Dedifferentiated amniotic fluid mesenchymal stem cell (primary cell): ENCODE measurements around the gene HDAC10.

Experiments used
- DNase-seq: peaks from one replicate; pipeline ENCODE4 v3.0.0-alpha.2; 2016; ENCODE audit errors: extremely low spot score

HDAC10 gene

DNA sequence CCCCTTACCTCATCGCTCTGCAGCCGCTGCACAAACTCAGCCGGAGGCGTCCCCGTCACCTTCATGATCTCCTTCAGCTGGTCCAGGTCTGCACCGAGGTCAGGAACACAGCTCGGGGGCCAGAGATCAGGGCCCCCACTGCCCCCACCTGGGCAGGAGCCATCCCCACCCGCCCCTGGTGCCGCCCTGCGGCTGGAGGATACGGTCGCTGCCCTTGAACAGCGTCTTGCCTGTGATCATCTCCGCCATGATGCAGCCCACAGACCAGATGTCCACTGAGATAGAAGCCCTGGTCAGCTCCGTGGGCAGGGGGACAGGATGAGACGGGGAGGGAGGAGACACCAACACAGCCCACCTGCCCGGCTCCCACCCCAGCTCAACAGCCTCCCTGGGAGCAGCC, 4.5 kb upstream of the HDAC10 start:
- DNase-seq = no peak

DNA sequence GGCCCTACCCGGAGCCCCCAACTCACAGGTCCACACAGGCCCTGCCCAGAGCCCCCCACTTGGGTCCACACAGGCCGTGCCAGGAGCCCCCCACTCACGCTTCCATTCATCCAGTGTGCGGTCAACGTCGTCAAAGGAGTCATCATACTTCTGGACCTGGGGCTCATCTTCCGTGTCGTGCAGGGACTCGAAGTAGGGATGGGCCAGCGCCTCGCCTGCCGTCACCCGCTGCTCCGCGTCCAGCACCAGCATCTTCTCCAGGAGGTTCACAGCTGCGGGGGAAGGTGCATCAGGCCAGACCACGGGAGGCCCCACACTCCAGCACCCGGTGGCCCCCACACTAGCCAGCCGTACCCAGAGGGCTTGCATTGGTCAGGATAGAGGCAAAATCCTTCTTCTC, 4.0 kb upstream of the HDAC10 start:
- no peak for DNase-seq

DNA sequence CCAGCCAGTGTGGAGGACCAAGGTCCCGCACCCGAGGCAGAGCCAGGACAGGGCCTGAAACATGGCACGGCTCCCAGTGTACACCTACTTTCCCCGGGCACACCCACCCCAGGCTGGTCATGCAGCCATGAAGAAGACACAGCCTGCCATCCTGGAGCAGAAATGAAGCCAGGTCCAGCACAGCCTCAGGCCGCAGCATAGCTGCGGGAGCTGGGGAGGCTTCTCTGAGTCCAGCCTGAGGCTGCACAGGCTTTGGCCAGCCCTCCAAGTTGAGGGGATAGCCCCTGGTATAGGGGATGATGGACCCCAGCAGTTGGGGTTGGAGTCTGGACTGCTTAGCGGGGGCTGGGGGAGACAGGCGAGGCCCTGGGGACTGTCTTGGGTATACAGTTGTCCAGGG, 2.9 kb upstream of the HDAC10 start:
- DNase-seq = no peak

DNA sequence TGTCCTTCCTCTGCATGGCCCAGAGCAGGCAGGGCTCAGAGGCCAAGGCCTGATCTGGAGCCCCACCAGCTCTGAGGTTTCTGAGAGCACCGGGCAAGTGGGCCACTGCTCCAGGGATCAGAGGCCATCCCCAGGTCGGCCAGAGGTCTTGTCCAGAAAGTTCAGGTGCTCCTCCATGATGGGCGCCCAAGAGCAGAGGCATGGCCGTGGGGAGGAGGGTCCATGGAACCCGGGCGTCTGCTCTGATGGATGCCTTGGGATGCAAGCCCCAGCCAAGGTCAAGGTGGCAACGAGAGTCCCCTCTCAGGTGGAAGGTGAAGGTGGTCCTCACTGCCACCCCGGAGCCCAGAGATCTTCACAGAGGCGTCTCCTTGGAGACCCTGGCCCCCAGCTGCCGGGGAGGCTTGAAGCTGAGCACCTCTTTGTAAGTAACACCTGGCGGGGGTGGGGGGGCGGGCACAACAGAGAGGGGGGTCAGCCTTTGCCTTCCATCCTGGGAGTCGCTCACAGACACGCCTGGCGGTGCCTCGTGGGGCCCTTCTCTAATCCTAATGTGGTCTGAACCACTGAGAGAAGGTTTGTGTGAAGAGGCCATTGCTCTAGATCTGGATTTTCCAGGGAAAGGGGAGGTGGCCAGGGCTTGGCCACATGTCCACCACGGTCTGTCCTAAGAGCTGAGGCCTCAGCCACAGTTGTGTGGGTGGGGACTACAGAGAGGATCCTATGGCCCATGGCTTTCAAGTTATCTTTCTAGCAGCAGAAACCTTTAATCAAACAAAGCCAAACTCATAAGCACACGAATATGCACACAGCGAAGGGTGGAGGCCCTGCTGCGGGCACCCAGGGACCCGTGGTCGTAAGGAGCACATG, 2.2 kb upstream of the HDAC10 start:
- DNase-seq = no peak

DNA sequence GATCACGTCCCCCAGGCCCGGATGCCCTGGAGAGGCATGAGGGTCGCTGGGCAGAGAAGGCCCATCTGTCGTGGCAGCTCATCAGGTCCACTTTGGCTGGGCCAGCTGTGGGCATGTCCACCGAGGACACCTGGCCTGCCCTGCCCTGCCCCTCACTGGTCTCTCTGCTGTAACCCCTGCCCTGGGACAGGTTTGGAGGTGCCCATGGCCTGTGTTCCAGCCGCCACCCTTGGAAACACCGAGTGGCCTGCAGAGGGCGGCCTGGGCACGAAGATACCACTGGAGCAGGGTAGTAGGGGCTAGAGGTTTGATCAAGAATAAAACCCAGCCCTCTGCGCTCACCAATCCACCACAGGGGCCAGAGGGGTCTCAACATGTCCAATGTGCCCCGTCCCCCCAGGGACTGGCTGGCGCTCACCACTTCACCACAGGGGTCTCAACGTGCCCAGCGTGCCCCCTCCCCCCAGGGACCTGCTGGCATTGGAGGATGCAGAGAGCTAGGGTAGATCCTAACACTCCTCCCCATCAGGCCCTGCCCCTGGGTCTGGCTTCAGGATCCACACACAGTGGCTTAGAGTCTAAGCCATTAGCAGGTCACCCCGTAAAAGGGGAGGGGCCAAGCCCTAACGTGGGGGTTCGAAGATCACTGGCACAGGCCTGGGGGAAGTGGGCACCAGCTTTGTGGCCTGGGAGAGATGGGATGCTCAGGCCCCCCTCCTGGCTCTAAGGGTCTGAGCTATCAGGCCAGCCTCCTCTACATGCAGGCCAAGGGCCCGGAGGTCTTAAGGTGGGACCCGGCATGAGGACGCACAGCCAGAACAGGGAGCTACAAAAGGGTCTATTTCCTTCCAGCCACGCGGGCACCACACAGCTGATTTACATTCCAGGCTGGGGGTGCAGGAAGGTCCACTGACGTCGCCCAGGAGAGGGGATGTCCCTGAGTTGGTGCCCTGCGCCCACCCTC, 1.3 kb upstream of the HDAC10 start:
- DNase-seq = peak; percentile 48

DNA sequence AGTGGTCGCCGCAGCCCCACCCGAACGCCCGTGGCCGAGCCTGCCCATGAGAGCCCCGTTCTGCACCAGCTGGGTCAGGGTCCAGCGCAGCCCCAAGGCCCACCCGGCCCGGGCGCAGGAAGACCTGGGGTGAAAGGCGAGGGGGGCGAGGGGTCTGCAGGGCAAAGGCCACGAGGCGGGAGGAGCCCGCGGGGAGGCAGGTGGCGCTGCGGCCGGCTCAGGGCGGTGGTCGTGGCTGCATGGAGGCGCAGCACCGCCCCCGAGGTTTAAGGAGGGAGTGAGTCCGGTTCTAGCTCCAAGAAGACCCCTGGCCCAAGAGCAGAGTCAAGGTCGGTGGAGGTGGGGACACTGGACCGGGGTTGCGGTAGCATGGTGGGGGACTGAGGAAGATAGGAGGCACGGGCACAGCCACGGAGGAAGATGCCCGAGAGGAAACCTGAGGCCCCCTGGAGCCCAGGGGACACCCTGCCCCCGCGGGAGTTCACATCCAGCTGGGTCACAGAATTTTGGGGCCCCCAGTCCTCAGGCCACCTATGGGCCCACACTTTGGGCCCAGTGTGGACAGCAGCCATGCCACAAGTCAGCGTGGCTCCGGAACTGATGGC, 514 bp upstream of the HDAC10 start:
- DNase-seq = no peak

DNA sequence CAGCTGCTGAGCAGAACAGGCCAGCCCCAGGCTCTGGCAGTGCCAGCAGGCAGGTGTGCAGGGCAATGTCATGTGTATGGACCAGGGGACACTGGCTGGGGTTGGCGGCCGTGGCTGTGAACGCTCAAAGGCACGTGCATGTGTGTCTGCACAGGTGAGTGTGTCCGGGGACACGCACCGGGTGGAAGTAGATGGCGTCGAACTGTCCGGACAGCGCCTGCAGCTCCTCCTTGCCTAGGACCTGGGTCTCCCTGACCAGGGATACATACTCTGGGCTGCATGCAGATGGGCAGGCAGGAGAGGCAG, 863 bp downstream of the HDAC10 start:
- no peak for DNase-seq

DNA sequence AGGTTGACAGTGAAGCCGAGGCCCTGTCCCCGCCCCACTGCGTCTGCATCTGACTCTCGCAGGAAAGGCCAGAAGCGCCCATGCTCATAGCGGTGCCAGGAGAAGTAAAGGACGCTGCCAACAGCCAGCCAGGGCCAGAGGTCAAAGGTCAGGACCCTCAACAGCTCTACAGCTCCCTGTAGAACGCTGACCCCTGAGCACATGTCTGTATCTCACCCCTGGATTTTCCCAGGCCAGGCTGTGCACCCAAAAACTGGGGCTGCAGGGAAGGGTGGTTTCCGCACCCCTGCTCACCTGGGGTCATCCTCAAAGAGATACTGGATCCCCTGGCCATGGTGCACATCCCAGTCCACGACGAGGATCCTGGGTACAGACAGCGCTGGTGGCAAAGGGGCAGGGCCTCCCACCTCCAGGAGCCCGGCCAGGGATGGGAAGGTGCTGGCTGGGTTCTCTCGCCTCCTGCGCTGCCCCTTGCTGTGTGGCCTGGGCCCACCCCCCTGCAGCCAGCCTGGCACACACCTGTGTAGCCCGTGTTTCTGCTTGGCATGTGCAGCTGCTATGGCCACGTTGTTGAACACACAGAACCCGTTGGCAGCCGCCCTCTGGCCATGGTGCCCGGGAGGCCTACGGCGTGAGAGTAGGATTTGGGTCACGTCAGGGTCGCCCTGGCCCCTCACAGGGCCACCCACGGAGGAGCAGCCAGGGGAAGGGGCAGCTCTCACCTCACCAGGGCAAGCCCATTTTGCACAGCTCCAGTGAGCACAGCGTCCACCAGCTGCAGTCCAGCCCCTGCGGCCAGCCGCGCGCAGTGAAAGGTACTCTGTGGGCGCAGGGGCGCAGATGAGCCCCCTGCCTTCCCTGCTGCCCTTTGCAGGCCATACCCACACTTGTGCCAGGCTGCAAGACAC, 1.5 kb downstream of the HDAC10 start:
- no peak for DNase-seq

DNA sequence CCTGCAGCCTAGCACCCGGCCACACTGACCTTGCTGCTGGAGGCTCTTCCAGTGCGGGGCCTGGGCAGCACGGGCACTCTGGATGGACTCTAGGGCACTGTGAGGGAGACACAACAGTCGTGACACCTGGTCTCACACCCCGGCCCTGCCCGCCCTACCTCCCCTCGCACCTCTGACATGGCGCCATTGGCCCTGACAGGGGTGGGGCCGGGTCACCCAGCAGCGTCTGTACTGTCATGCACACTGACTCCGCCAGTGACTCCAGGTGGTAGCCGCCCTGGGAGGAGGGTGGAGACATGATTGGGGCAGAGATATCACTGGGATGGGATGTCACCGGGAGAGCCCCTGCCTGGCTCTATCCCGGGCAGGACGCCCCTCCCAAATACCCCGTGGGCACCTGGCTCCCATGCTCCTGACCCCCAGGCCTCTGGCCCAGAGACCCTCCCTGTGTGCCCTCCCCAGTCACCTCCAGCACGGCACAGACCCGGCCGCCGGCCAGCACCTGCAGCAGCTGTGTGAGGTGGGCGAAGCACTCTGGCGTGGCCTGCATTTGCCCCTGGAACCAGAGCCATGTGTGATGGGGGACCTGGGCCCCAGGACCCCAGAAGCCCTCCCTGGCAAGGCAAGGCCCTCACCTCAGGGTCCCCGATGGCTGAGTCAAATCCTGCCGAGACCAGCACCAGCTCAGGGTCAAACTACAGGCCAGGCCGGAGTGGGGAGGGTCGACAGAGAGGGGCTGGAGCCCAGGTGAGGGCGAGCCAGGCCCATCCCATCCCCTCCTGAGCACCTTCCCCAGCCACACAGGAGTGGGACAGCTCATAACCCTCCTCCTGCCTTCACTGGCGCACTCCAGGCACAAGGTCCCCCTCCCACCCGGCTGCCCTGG, 2.6 kb downstream of the HDAC10 start:
- no peak for DNase-seq

DNA sequence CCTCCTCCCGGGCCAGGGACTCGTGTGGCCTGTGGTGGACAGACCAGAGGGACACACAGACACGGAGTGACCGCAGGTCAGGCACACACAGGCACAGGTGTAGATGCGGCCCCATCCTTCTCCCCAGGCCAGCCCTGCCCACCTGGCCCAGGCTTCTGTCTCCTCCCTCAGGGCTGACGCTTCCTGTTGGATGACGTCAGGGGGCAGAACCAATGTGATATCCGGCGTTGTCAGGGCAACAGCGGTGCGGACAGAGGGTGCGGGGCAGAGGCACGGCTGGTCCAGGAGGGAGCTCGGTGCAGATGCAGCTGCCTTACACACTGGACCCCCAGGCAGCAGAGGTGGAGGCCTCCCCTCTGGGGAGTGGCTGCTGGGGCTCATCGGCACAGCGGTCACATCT, 3.3 kb downstream of the HDAC10 start:
- DNase-seq = no peak

DNA sequence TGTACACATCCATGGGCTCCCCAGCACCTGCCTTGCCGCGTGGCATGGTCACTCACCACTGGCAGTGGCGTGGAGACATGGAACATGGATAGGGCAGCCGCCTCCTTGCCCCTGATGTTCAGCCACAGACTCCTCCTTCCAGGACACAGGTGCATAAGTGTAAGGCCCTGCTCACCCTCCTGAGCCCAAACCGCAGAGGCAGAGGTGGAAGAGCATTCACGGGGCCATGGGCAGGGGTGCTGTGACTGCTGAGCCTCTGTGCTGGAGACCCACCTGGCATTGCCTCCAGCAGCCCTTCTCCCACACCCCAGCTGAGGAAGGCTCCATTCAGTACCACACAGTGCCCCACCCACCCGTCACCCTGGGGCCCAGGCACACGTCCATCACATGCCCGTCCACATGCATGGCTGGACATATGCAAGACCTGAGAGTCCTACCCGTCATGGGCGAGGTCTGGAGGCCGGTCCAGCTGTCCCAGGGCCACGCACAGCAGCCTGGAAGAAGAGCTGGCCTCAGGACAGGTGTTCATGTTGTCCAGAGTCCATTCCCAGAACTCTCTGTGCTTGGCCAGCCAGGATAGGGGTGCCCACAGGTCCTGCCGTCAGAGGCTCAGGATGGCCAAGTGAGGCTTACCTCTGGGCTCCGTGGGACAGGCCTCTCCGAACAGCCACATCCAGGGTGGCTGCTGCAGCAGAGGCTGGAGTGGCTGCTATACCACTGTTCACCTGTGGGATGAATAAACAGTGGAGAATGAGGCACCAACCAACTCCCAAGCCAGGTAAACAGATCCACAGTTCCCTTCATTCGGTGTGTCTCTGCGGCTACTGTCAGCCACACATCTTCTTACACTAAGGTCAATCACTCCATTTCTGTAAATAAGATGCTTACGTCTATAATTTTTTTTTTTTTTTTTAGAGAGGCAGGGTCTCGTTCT, 4.6 kb downstream of the HDAC10 start:
- no peak for DNase-seq

DNA sequence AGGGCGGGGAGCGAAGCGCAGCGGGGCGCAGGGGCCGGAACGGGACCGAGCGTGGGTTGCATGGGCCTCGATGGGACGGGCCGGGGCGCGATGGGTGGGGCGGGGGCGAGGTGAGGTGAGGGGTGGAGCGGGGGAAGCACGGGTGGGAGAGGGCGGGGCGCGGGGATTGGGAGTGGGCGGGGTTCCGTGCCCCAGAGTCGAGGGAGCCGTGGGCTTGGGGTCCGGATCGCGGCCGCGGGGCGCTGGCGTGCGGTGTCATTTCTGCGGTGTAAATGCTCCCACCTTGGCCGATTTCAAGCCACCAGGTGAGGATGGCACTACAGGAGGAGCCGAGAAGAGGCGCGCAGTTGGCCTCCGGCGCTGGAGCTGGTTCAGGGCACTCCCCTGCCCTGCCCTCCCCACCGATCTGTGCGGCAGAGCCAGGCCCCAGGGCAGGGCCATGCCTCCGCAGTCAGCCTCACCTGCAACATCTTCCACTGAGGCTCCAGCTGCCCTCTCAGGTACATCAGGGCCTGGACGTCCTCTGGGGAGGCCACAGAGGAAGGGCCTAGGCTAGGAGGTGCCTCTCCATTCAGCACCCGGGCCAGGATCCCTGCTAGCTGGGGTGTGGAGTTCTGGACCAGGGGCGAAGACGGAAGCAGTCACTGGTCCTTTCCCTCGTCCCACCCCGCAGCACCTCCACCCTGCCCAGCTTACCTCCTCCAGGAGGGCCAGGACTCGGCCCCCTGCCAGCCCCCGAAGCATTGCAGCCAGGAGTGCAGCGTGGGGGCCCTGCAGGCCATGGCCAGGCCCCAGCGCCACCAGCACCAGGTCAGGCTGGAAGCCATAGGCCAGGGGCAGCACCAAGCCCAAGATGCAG, 5.6 kb downstream of the HDAC10 start:
- DNase-seq = no peak

DNA sequence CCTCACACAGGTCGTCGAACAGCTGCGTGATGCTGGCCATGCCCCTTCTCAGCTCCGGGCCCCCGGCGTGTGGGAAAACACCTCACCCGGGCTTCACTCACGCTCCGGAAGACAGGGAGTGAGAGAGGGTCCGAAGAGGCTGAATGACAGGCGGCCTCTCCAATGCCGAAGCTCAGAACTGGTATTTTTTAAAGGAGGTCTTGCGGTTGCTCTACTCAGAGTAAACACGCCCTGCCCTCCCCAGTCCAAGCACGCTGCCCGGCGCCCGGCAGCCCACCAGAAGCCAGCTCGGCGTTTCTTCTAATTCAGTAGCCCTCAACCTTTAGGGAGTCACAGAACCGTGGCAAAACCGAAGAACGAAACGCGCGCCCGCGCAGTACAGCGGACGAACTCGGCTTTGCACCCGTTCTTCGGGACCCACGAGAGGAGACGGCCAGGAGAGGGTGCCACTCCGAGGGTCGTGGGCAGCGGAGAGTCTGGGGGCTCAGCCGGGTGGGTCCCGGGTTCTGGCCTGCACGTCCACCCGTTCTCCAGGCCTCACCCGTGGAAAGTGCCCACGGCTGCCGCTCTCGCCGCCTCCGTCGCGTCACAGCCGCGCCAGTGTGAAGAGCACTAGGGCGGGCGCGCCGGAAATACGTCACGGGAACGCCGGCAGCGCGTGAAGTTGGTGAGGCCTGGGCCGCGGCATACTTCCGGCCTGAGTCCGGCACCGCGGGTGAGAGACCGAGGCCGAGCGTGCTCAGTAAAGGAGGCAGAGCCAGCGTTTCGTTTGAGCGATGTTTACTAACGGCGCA, 6.4 kb downstream of the HDAC10 start, which contains the start of gene TUBGCP6:
Gene TUBGCP6, minus strand, starts transcription at position 604 of the 794 bp plus-strand sequence. Its CDS starts 564 bp downstream, at position 40.
- DNase-seq = peak; percentile 92

DNA sequence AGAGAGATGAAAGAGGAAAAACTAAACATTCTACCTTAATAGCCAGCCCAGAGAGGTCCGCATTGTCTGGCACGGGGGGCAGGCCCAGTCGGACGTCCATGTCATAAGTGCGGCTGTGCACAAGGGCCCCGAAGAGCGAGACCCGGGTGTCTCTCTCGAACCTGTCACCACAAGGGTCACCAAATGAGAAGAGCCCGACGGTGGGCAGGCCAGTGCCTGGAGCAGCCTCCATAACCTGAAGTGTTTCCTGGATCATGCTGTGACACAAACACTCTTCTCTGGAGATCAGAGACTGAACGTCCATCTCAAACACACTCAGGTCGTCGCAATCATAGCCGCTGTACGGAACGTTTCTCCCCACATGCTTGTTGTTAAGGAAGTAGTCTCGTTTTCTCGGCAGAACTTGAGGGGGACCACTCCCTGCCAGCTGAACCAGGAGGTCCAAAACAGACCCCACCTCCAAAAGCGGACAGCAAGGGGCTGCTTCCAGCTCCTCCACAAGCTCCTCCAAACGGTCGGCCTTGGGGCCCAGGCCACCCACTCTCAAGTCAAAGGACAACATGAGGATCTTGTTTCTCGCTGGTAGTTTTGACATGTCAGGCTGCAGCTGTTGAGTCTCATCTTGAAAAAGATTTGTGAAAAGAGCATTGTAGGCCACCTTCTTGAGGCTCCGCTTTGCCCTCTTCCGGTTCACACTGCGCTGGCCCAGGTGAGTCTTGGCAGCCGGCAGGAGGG, 7.2 kb downstream of the HDAC10 start:
- no peak for DNase-seq

DNA sequence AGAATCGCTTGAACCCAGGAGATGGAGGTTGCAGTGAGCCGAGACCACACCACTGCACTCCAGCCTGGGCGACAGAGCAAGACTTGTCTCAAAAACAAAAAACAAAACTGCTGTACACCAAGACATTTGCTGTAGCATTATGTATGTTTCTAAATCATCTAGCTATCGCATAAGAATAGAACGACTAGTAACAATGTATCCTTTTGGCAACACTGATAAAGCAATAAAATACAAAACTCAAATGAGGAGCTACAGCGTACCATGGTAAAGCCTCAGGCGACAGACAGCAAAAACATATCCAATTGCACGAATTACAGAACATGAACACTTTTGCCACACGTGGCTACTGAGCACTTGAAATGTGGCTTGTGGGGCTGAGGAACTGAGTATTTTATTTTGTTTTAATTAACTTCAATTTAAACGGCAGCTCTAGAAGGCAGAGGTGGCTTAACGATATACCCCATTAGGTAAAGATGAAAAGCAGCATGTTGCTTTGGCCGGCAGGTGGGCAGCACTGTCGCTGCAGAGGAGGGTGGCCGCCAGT, 8.6 kb downstream of the HDAC10 start:
- no peak for DNase-seq

DNA sequence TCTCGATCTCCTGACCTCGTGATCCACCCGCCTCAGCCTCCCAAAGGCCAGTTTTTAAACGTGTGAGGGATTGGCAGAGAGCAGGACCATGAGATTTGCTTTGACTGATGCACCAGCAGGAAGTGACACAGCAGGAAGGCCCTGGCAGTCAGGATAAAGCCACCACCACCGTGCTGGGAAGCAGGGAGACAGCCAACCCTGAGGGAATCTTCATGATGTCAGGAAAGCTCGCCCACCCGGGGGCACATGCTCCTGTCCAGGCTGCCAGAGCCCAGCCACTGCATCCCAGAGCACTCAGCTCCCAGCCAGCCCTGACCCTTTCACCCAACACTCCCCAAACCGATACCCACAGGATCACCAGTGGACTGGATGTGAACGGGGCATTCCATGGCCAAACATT, 12.3 kb downstream of the HDAC10 start:
- no peak for DNase-seq
